ENCODE data around the gene THUMPD3. TPM values are rescaled to one million over a fixed set of nuclear protein-coding genes. Genes with fewer than 3 reads are reported as not detected.
A peak's percentile ranks its signal among the peaks of the same experiment; 100 is the strongest.

THUMPD3 gene
- total RNA-seq = 10 to 100 TPM; 45.8 to 55.1 TPM

- peak within 1 kb of the TSS; percentile 99 for H3K27ac Mint-ChIP-seq
- H3K27me3 Mint-ChIP-seq (ENCODE audit: low read depth) = no peaks in the 10 kb centered on the region
- H3K9me3 Mint-ChIP-seq (ENCODE audit: insufficient read depth) = no peaks in the 10 kb centered on the region
- peaks cover 25% of the 10 kb centered on the region for H3K36me3 Mint-ChIP-seq (ENCODE audit: low read depth)
- H3K4me3 Mint-ChIP-seq = peak within 1 kb of the TSS; percentile 95
- ChIA-PET CTCF (interaction anchor here (0.7 to 3.8 kb wide), 14 partner anchors 10 to 375 kb away, joined by 3 to 45 read pairs (median 4); no protein-coding TSS in a partner anchor), POLR2A (interaction anchor here (0.6 to 3.8 kb wide), 21 partner anchors 9 to 570 kb away, joined by 3 to 89 read pairs (median 6); partner anchors contain the start of genes BRPF1, CRELD1, OGG1 and RAD18)
- ATAC-seq = peak; percentile 96
- H3K4me1 Mint-ChIP-seq (ENCODE audit: low read depth) = peaks cover 35% of the 10 kb centered on the region
- peak; percentile 95 for DNase-seq
These were observed at the start of gene THUMPD3 for GRCh38 chr3:9362731-9363530. TSS of gene THUMPD3 (plus strand) at chr3:9363054. CDS start at chr3:9365069, 2,015 bp downstream.

- POLR2A ChIA-PET = no interaction called here
- CTCF ChIA-PET = interaction anchor here (1.0 to 1.7 kb wide), 2 partner anchors 12 to 343 kb away, joined by 4 read pairs; no protein-coding TSS in a partner anchor
These were observed 48.1 kb upstream of the THUMPD3 start for GRCh38 chr3:9314796-9315195.

GRCh38 chr3:9316881-9317361, 45.9 kb upstream of the THUMPD3 start:
- Mint-ChIP-seq H3K27me3 (ENCODE audit: low read depth) (peaks cover 10% of the 10 kb centered on the region), H3K27ac (no peak overlapping the region), H3K4me3 (no peak overlapping the region), H3K36me3 (ENCODE audit: low read depth) (no peaks in the 10 kb centered on the region), H3K9me3 (ENCODE audit: insufficient read depth) (no peaks in the 10 kb centered on the region), H3K4me1 (ENCODE audit: low read depth) (no peaks in the 10 kb centered on the region)
- no peak for DNase-seq
- no peak for ATAC-seq
- POLR2A ChIA-PET = no interaction called here
- CTCF ChIA-PET = no interaction called here

More at GRCh38 chr3:9314796-9315195, 48.1 kb upstream of the THUMPD3 start:
- H3K27ac Mint-ChIP-seq = no peak overlapping the region
- H3K4me1 Mint-ChIP-seq (ENCODE audit: low read depth) = no peaks in the 10 kb centered on the region
- ATAC-seq = no peak
- no peak for DNase-seq
- peaks cover 11% of the 10 kb centered on the region for H3K27me3 Mint-ChIP-seq (ENCODE audit: low read depth)
- no peaks in the 10 kb centered on the region for H3K9me3 Mint-ChIP-seq (ENCODE audit: insufficient read depth)
- H3K36me3 Mint-ChIP-seq (ENCODE audit: low read depth) = no peaks in the 10 kb centered on the region
- H3K4me3 Mint-ChIP-seq = no peak overlapping the region

GRCh38 chr3:9322780-9323179, 40.1 kb upstream of the THUMPD3 start:
- Mint-ChIP-seq H3K36me3 (ENCODE audit: low read depth) (no peaks in the 10 kb centered on the region), H3K4me3 (no peak overlapping the region), H3K27ac (no peak overlapping the region), H3K4me1 (ENCODE audit: low read depth) (no peaks in the 10 kb centered on the region), H3K9me3 (ENCODE audit: insufficient read depth) (peaks cover 6% of the 10 kb centered on the region), H3K27me3 (ENCODE audit: low read depth) (peaks cover 5% of the 10 kb centered on the region)
- ATAC-seq (no peak), DNase-seq (no peak)
- POLR2A ChIA-PET = no interaction called here
- CTCF ChIA-PET = no interaction called here

- ATAC-seq (no peak), DNase-seq (no peak)
- no peaks in the 10 kb centered on the region for H3K36me3 Mint-ChIP-seq (ENCODE audit: low read depth)
- no peak overlapping the region for H3K4me3 Mint-ChIP-seq
- no peaks in the 10 kb centered on the region for H3K4me1 Mint-ChIP-seq (ENCODE audit: low read depth)
- peaks cover 10% of the 10 kb centered on the region for H3K9me3 Mint-ChIP-seq (ENCODE audit: insufficient read depth)
- H3K27ac Mint-ChIP-seq = no peak overlapping the region
- H3K27me3 Mint-ChIP-seq (ENCODE audit: low read depth) = peaks cover 5% of the 10 kb centered on the region
- CTCF ChIA-PET = no interaction called here
- POLR2A ChIA-PET = no interaction called here
These were observed 37.9 kb upstream of the THUMPD3 start for GRCh38 chr3:9324944-9325343.

- H3K4me1 Mint-ChIP-seq (ENCODE audit: low read depth) = no peaks in the 10 kb centered on the region
- no peak for ATAC-seq
- CTCF ChIA-PET = interaction anchor here (1.1 to 1.3 kb wide), 2 partner anchors 26 to 176 kb away, joined by 3 to 4 read pairs; no protein-coding TSS in a partner anchor
These were observed 35.3 kb upstream of the THUMPD3 start for GRCh38 chr3:9327578-9327977.

GRCh38 chr3:9330166-9330703, 32.6 kb upstream of the THUMPD3 start:
- H3K4me1 Mint-ChIP-seq (ENCODE audit: low read depth) = no peaks in the 10 kb centered on the region
- H3K9me3 Mint-ChIP-seq (ENCODE audit: insufficient read depth) = peaks cover 10% of the 10 kb centered on the region
- no peak for DNase-seq
- ChIA-PET CTCF (interaction anchor here (1.8 to 2.0 kb wide), 2 partner anchors 23 to 28 kb away, joined by 6 to 9 read pairs; no protein-coding TSS in a partner anchor), POLR2A (no interaction called here)
- no peak for ATAC-seq
- H3K27ac Mint-ChIP-seq = no peak overlapping the region
- no peaks in the 10 kb centered on the region for H3K36me3 Mint-ChIP-seq (ENCODE audit: low read depth)
- peaks cover 11% of the 10 kb centered on the region for H3K27me3 Mint-ChIP-seq (ENCODE audit: low read depth)
- no peak overlapping the region for H3K4me3 Mint-ChIP-seq

More at GRCh38 chr3:9327578-9327977, 35.3 kb upstream of the THUMPD3 start:
- no peak for DNase-seq
- POLR2A ChIA-PET = no interaction called here
- Mint-ChIP-seq H3K4me3 (no peak overlapping the region), H3K27me3 (ENCODE audit: low read depth) (peaks cover 4% of the 10 kb centered on the region), H3K9me3 (ENCODE audit: insufficient read depth) (peaks cover 10% of the 10 kb centered on the region), H3K36me3 (ENCODE audit: low read depth) (no peaks in the 10 kb centered on the region), H3K27ac (no peak overlapping the region)

GRCh38 chr3:9331171-9331570, 31.7 kb upstream of the THUMPD3 start:
- DNase-seq (no peak), ATAC-seq (no peak)
- H3K9me3 Mint-ChIP-seq (ENCODE audit: insufficient read depth) = peaks cover 10% of the 10 kb centered on the region
- no peak overlapping the region for H3K4me3 Mint-ChIP-seq
- ChIA-PET CTCF (interaction anchor here (1.8 to 2.0 kb wide), 2 partner anchors 22 to 29 kb away, joined by 6 to 9 read pairs; no protein-coding TSS in a partner anchor), POLR2A (no interaction called here)
- no peak overlapping the region for H3K27ac Mint-ChIP-seq
- no peaks in the 10 kb centered on the region for H3K36me3 Mint-ChIP-seq (ENCODE audit: low read depth)
- peaks cover 11% of the 10 kb centered on the region for H3K27me3 Mint-ChIP-seq (ENCODE audit: low read depth)
- H3K4me1 Mint-ChIP-seq (ENCODE audit: low read depth) = no peaks in the 10 kb centered on the region

GRCh38 chr3:9332250-9333030, 30.4 kb upstream of the THUMPD3 start:
- H3K4me3 Mint-ChIP-seq = no peak overlapping the region
- no peak overlapping the region for H3K27ac Mint-ChIP-seq
- peaks cover 7% of the 10 kb centered on the region for H3K9me3 Mint-ChIP-seq (ENCODE audit: insufficient read depth)
- no peaks in the 10 kb centered on the region for H3K36me3 Mint-ChIP-seq (ENCODE audit: low read depth)
- H3K27me3 Mint-ChIP-seq (ENCODE audit: low read depth) = peaks cover 13% of the 10 kb centered on the region
- ChIA-PET POLR2A (no interaction called here), CTCF (interaction anchor here (1.1 to 2.0 kb wide), 2 partner anchors 11 to 20 kb away, joined by 4 to 9 read pairs; no protein-coding TSS in a partner anchor)
- ATAC-seq (no peak), DNase-seq (no peak)
- H3K4me1 Mint-ChIP-seq (ENCODE audit: low read depth) = no peaks in the 10 kb centered on the region

GRCh38 chr3:9339761-9340471, 22.9 kb upstream of the THUMPD3 start:
- Mint-ChIP-seq H3K27me3 (ENCODE audit: low read depth) (peaks cover 4% of the 10 kb centered on the region), H3K9me3 (ENCODE audit: insufficient read depth) (no peaks in the 10 kb centered on the region), H3K27ac (no peak overlapping the region), H3K4me3 (no peak overlapping the region), H3K36me3 (ENCODE audit: low read depth) (no peaks in the 10 kb centered on the region), H3K4me1 (ENCODE audit: low read depth) (no peaks in the 10 kb centered on the region)
- POLR2A ChIA-PET = interaction anchor here (1.5 kb wide), 1 partner anchor 23 kb away, joined by 4 read pairs; the partner anchor contains the start of gene THUMPD3
- ATAC-seq (no peak), DNase-seq (no peak)
- CTCF ChIA-PET = interaction anchor here (1.4 kb wide), 1 partner anchor 13 kb away, joined by 3 read pairs; no protein-coding TSS in a partner anchor

- H3K9me3 Mint-ChIP-seq (ENCODE audit: insufficient read depth) = no peaks in the 10 kb centered on the region
- CTCF ChIA-PET = interaction anchor here (1.4 kb wide), 1 partner anchor 13 kb away, joined by 3 read pairs; no protein-coding TSS in a partner anchor
- H3K27me3 Mint-ChIP-seq (ENCODE audit: low read depth) = peaks cover 4% of the 10 kb centered on the region
- no peak for DNase-seq
- no peak overlapping the region for H3K4me3 Mint-ChIP-seq
- ATAC-seq = no peak
- no peak overlapping the region for H3K27ac Mint-ChIP-seq
- H3K4me1 Mint-ChIP-seq (ENCODE audit: low read depth) = no peaks in the 10 kb centered on the region
- no peaks in the 10 kb centered on the region for H3K36me3 Mint-ChIP-seq (ENCODE audit: low read depth)
- POLR2A ChIA-PET = interaction anchor here (1.5 kb wide), 1 partner anchor 23 kb away, joined by 4 read pairs; the partner anchor contains the start of gene THUMPD3
These were observed 22.4 kb upstream of the THUMPD3 start for GRCh38 chr3:9340472-9340902.

All from activated CD8-positive, alpha-beta T cell treated with anti-CD3 and anti-CD28 coated beads, Interleukin-2, amount 10 ng/mL, durations not matched to agents 7 days and 5 days (primary cell).